WTC11 (cell line): ENCODE results near the gene SUGP2.

Experiments
- ATF1 ChIP-seq: sonication (generic); formaldehyde crosslinking; IDR thresholded peaks from 2 replicates; pipeline ENCODE4 v1.8.1; 2023; ENCODE audit warnings: mild to moderate bottlenecking, moderate library complexity, missing genetic modification reagents
- ATF2 ChIP-seq: sonication (generic); formaldehyde crosslinking; IDR thresholded peaks from 2 replicates; pipeline ENCODE4 v1.8.1; 2022; ENCODE audit warnings: low read depth, missing genetic modification reagents, borderline replicate concordance
- CTCF ChIP-seq: fragments of 200-600 bp; IDR thresholded peaks from 2 replicates; pipeline ENCODE4 v1.8.0; 2022; ENCODE audit warnings: antibody characterized with exemption
- FOXJ3 ChIP-seq: sonication (generic); formaldehyde crosslinking; IDR thresholded peaks from 2 replicates; pipeline ENCODE4 v1.9.0; 2021; ENCODE audit warnings: missing genetic modification reagents, mild to moderate bottlenecking, borderline replicate concordance
- FOXK1 ChIP-seq: sonication (generic); formaldehyde crosslinking; IDR thresholded peaks from 2 replicates; pipeline ENCODE4 v1.8.0; 2022; ENCODE audit warnings: mild to moderate bottlenecking, moderate library complexity, missing genetic modification reagents
- IRF2 ChIP-seq: sonication (generic); formaldehyde crosslinking; IDR thresholded peaks from 2 replicates; pipeline ENCODE4 v1.8.0; 2022; ENCODE audit warnings: low read depth, missing genetic modification reagents, borderline replicate concordance
- JAZF1 ChIP-seq: fragments of 250-450 bp; sonication (Bioruptor Pico); IDR thresholded peaks from 2 replicates; pipeline ENCODE4 v1.9.0; 2021; ENCODE audit warnings: moderate library complexity, mild to moderate bottlenecking, inconsistent platforms
- MAX ChIP-seq: sonication (generic); formaldehyde crosslinking; IDR thresholded peaks from 2 replicates; pipeline ENCODE4 v1.8.0; 2022; ENCODE audit warnings: mild to moderate bottlenecking, missing genetic modification reagents
- MXD4 ChIP-seq: fragments of 250-450 bp; sonication (Bioruptor Pico); IDR thresholded peaks from 2 replicates; pipeline ENCODE4 v1.8.0; 2021; ENCODE audit warnings: mild to moderate bottlenecking, moderate library complexity, borderline replicate concordance
- MYBL2 ChIP-seq: sonication (generic); formaldehyde crosslinking; IDR thresholded peaks from 2 replicates; pipeline ENCODE4 v1.8.1; 2023; ENCODE audit warnings: mild to moderate bottlenecking, moderate library complexity, missing genetic modification reagents
- OVOL2 ChIP-seq: fragments of 250-450 bp; sonication (Bioruptor Pico); IDR thresholded peaks from 2 replicates; pipeline ENCODE4 v1.9.0; 2021; ENCODE audit warnings: mild to moderate bottlenecking, borderline replicate concordance
- RELA ChIP-seq: sonication (generic); formaldehyde crosslinking; IDR thresholded peaks from 2 replicates; pipeline ENCODE4 v1.8.1; 2022; ENCODE audit warnings: missing genetic modification reagents, mild to moderate bottlenecking, borderline replicate concordance
- USF2 ChIP-seq: sonication (generic); formaldehyde crosslinking; IDR thresholded peaks from 2 replicates; pipeline ENCODE4 v1.8.1; 2023; ENCODE audit warnings: mild to moderate bottlenecking, missing genetic modification reagents, moderate library complexity
- ZNF121 ChIP-seq: sonication (generic); formaldehyde crosslinking; IDR thresholded peaks from 2 replicates; pipeline ENCODE4 v1.8.0; 2023; ENCODE audit warnings: missing genetic modification reagents

- no peak for TF ChIP-seq IRF2 (CRISPR knock-in tag)
- no peak for TF ChIP-seq CTCF
- TF ChIP-seq ATF2 = no peak
- TF ChIP-seq USF2 = no peak
- no peak for TF ChIP-seq MAX
- no peak for TF ChIP-seq OVOL2
- TF ChIP-seq MYBL2 (CRISPR knock-in tag) = no peak
- no peak for TF ChIP-seq RELA (CRISPR knock-in tag)
- no peak for TF ChIP-seq FOXJ3 (CRISPR knock-in tag)
- no peak for TF ChIP-seq ATF1 (CRISPR knock-in tag)
- TF ChIP-seq ZNF121 (CRISPR knock-in tag) = no peak
- TF ChIP-seq MXD4 (CRISPR knock-in tag) = no peak
- no peak for TF ChIP-seq FOXK1
- no peak for TF ChIP-seq JAZF1
Observed at GRCh38 chr19:19004144-19004543, 29.2 kb downstream of the SUGP2 start.
